WTC11 (cell line): ENCODE data around the gene METTL23. TPM values are rescaled to one million over a fixed set of nuclear protein-coding genes. Genes with fewer than 3 reads are reported as not detected.
A peak's percentile ranks its signal among the peaks of the same experiment; 100 is the strongest.

Experiments
- ATAC-seq: fragments of 200-7000 bp; cut with Tn5 transposase; 2 replicates; pipeline ENCODE4 v1.10.0; 2021; ENCODE audit warnings: mild to moderate bottlenecking, moderate library complexity
- Bru-seq: library from RNA; stranded (reverse); fragments of 400-500 nt; gene quantifications from one replicate; lab custom pipeline; 2021; lab: Mats Ljungman, UMichigan
- CTCF ChIA-PET: fragments of 300-600 bp; sonication (Branson Sonifier 250); formaldehyde crosslinking; loops from one replicate; lab custom pipeline; 2021; ENCODE audit warnings: antibody characterized with exemption; lab: Charles Lee
- POLR2A ChIA-PET: fragments of 350-600 bp; sonication (Branson Sonifier 250); formaldehyde crosslinking; loops from one replicate; lab custom pipeline; 2021; ENCODE audit warnings: antibody characterized with exemption; lab: Charles Lee
- DNase-seq: peaks from one replicate; pipeline ENCODE4 v3.0.0; 2021; ENCODE audit warnings: low spot score
- H3K27ac Mint-ChIP-seq: 2 replicates; pipeline ENCODE4 v1.8.0; 2021; ENCODE audit warnings: mixed read lengths
- H3K27me3 Mint-ChIP-seq: 2 replicates; pipeline ENCODE4 v1.8.0; 2021; ENCODE audit warnings: low read depth, mild to moderate bottlenecking, moderate library complexity, mixed read lengths
- H3K36me3 Mint-ChIP-seq: 2 replicates; pipeline ENCODE4 v1.8.0; 2021; ENCODE audit warnings: mixed read lengths
- H3K4me1 Mint-ChIP-seq: 2 replicates; pipeline ENCODE4 v1.8.0; 2022; ENCODE audit warnings: mixed read lengths
- H3K4me3 Mint-ChIP-seq: 2 replicates; pipeline ENCODE4 v1.8.0; 2021; ENCODE audit warnings: mild to moderate bottlenecking, moderate library complexity, mixed read lengths
- H3K9me3 Mint-ChIP-seq: 2 replicates; pipeline ENCODE4 v1.8.0; 2021; ENCODE audit warnings: mixed read lengths
- CBFB ChIP-seq: sonication (generic); formaldehyde crosslinking; IDR thresholded peaks from 2 replicates; pipeline ENCODE4 v1.8.1; 2022; ENCODE audit warnings: mild to moderate bottlenecking, low read depth, missing genetic modification reagents
- CREM ChIP-seq: sonication (generic); formaldehyde crosslinking; IDR thresholded peaks from 2 replicates; pipeline ENCODE4 v1.8.1; 2022; ENCODE audit warnings: mild to moderate bottlenecking, missing genetic modification reagents, moderate library complexity
- ELF4 ChIP-seq: sonication (generic); formaldehyde crosslinking; IDR thresholded peaks from 2 replicates; pipeline ENCODE4 v1.8.1; 2022; ENCODE audit warnings: low read depth, mild to moderate bottlenecking, moderate library complexity, missing genetic modification reagents
- ETV6 ChIP-seq: sonication (generic); formaldehyde crosslinking; IDR thresholded peaks from 2 replicates; pipeline ENCODE4 v1.8.1; 2022; ENCODE audit warnings: mild to moderate bottlenecking, missing genetic modification reagents
- FOXK1 ChIP-seq: sonication (generic); formaldehyde crosslinking; IDR thresholded peaks from 2 replicates; pipeline ENCODE4 v1.8.0; 2022; ENCODE audit warnings: mild to moderate bottlenecking, moderate library complexity, missing genetic modification reagents
- MYBL2 ChIP-seq: sonication (generic); formaldehyde crosslinking; IDR thresholded peaks from 2 replicates; pipeline ENCODE4 v1.8.1; 2023; ENCODE audit warnings: mild to moderate bottlenecking, moderate library complexity, missing genetic modification reagents
- NR2C2 ChIP-seq: sonication (generic); formaldehyde crosslinking; IDR thresholded peaks from 2 replicates; pipeline ENCODE4 v1.8.0; 2022; ENCODE audit warnings: mild to moderate bottlenecking, missing genetic modification reagents
- SMAD3 ChIP-seq: sonication (generic); formaldehyde crosslinking; IDR thresholded peaks from 2 replicates; pipeline ENCODE4 v1.8.0; 2022; ENCODE audit warnings: missing genetic modification reagents, mild to moderate bottlenecking, borderline replicate concordance
- SP1 ChIP-seq: sonication (generic); formaldehyde crosslinking; conservative IDR thresholded peaks from 2 replicates; pipeline ENCODE4 v1.8.1; 2022; ENCODE audit warnings: missing genetic modification reagents
- ZBTB21 ChIP-seq: sonication (generic); formaldehyde crosslinking; IDR thresholded peaks from 2 replicates; pipeline ENCODE4 v1.8.1; 2023; ENCODE audit warnings: mild to moderate bottlenecking, missing genetic modification reagents, borderline replicate concordance
- ZNF138 ChIP-seq: sonication (generic); formaldehyde crosslinking; conservative IDR thresholded peaks from 2 replicates; pipeline ENCODE4 v1.8.1; 2022; ENCODE audit warnings: mild to moderate bottlenecking, moderate library complexity, missing genetic modification reagents
- ZNF416 ChIP-seq: fragments of 250-450 bp; sonication (Bioruptor Pico); IDR thresholded peaks from 2 replicates; pipeline ENCODE4 v1.9.0; 2021; ENCODE audit warnings: mild to moderate bottlenecking, inconsistent platforms
- long read RNA-seq, 3 experiments: library from RNA in 1 of 3; library from capped mRNA in 1 of 3; library from polyadenylated mRNA in 1 of 3; unstranded in 2 of 3; stranded (forward) in 1 of 3; transcript quantifications; one replicate each; pipeline ENCODE4 v2.0.0, GENCODE V29; 2021
- total RNA-seq: library from RNA; stranded (reverse); gene quantifications from 3 replicates; pipeline ENCODE4 v1.2.3, GENCODE V29; 2021
- TF ChIP-seq, protein P1 (sequence below): sonication (generic); formaldehyde crosslinking; IDR thresholded peaks from 2 replicates; pipeline ENCODE4 v1.8.0; 2022; ENCODE audit warnings: mild to moderate bottlenecking, missing genetic modification reagents
- TF ChIP-seq, protein P2 (sequence below): sonication (generic); formaldehyde crosslinking; IDR thresholded peaks from 2 replicates; pipeline ENCODE4 v1.8.1; 2022; ENCODE audit warnings: low read depth, missing genetic modification reagents, borderline replicate concordance
- TF ChIP-seq, protein P3 (sequence below): sonication (generic); formaldehyde crosslinking; IDR thresholded peaks from 2 replicates; pipeline ENCODE4 v1.8.1; 2023; ENCODE audit warnings: mild to moderate bottlenecking, missing genetic modification reagents, moderate library complexity
- TF ChIP-seq, protein P4 (sequence below): sonication (generic); formaldehyde crosslinking; IDR thresholded peaks from 2 replicates; pipeline ENCODE4 v1.8.1; 2022; ENCODE audit warnings: low read depth, mild to moderate bottlenecking, moderate library complexity, missing genetic modification reagents, borderline replicate concordance
- TF ChIP-seq, protein P5 (sequence below): sonication (generic); formaldehyde crosslinking; IDR thresholded peaks from 2 replicates; pipeline ENCODE4 v1.8.0; 2022; ENCODE audit warnings: mild to moderate bottlenecking, missing genetic modification reagents
- TF ChIP-seq, protein P6 (sequence below): sonication (generic); formaldehyde crosslinking; IDR thresholded peaks from 2 replicates; pipeline ENCODE4 v1.8.1; 2022; ENCODE audit warnings: mild to moderate bottlenecking, missing genetic modification reagents, moderate library complexity, borderline replicate concordance
- TF ChIP-seq, protein P7 (sequence below): sonication (generic); formaldehyde crosslinking; IDR thresholded peaks from 2 replicates; pipeline ENCODE4 v1.8.0; 2023; ENCODE audit warnings: missing genetic modification reagents
- TF ChIP-seq, protein P8 (sequence below): sonication (generic); formaldehyde crosslinking; IDR thresholded peaks from 2 replicates; pipeline ENCODE4 v1.8.0; 2022; ENCODE audit warnings: mild to moderate bottlenecking, missing genetic modification reagents

The METTL23 gene, protein sequence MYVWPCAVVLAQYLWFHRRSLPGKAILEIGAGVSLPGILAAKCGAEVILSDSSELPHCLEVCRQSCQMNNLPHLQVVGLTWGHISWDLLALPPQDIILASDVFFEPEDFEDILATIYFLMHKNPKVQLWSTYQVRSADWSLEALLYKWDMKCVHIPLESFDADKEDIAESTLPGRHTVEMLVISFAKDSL
- total RNA-seq: 43.3 to 48.5 TPM (median 48.3 TPM) in 3 replicates
- percentile 90 among the genes with signal in this experiment for Bru-seq, nascent RNA
- long read RNA-seq, experiment 1, transcript METTL23-212 (4 exons, 1,006 nt): major isoform, 6 of 21 reads
- long read RNA-seq, experiment 1, partial matches to known transcripts: 5 of 21 reads
- long read RNA-seq, experiment 1, other reads (novel, unspliced or antisense): 4 of 21 reads
- long read RNA-seq, experiment 2, transcript METTL23-207 (5 exons, 1,184 nt): major isoform, 10 of 60 reads
- long read RNA-seq, experiment 2, partial matches to known transcripts: 16 of 60 reads
- long read RNA-seq, experiment 2, other reads (novel, unspliced or antisense): 33 of 60 reads
- long read RNA-seq, experiment 3, transcript METTL23-206 (5 exons, 581 nt): major isoform, 7 of 17 reads
- long read RNA-seq, experiment 3, partial matches to known transcripts: 1 of 17 reads
- long read RNA-seq, experiment 3, other reads (novel, unspliced or antisense): 1 of 17 reads

DNA sequence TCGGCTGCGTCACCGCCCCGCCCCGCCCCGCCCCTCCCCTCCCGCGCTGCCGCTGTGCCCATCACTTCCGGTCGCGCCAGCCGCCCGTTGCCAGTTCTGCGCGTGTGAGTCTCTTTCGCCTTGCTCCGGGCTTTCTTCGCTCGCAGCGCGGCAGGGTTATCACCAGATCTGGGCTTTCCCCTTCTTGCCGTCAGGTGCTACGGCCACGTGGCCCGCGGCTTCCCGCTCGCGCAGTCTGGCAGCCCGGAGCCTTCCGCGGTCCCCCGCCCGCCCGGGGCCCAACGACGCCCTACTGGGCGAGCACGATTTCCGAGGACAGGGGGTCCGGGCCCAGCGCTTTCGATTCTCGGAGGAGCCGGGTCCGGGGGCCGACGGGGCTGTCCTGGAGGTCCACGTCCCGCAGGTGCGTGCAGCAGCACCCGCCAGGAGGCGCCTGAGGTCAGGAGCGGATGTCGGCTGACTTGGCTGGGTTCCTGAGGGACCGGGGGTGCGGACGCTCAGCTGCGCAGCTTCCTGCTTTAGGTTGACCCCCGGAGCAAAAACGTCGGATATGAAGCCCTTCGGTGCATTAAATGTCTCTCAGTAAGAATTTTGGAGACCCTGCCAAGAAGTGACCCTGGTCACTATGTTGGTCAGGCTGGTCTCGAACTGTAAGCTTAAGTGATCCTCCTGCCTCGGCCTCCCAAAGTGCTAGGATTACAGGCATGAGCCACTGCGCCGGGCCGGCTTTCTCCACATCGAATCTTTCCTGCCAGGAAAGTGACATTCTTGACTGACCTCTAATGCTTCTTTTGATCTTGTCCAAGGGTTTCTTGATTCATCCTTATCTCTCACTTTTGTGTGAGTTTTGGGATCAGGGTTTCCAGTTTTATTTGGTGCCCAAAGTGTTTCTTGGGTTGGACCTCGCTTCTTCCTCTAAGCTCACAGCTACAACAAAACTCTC, at the start of gene METTL23:
Gene METTL23, plus strand, starts transcription at position 64 of the 943 bp plus-strand sequence. CDS start 2,872 bp downstream, outside the sequence.
- H3K27ac Mint-ChIP-seq: peak within 1 kb of the TSS; percentile 93
- no peaks in the 10 kb centered on the region for H3K9me3 Mint-ChIP-seq
- no peaks in the 10 kb centered on the region for H3K27me3 Mint-ChIP-seq
- peak within 1 kb of the TSS; percentile 89 for H3K4me3 Mint-ChIP-seq
- H3K36me3 Mint-ChIP-seq: peaks cover 21% of the 10 kb centered on the region
- CTCF ChIA-PET: interaction anchor here (0.6 to 2.7 kb wide), 15 partner anchors 12 to 361 kb away, joined by 3 to 12 read pairs (median 3); partner anchors contain the start of gene AANAT
- peak; percentile 26; the same call in 1 of the 2 replicates for TF ChIP-seq FOXK1 (CRISPR knock-in tag)
- TF ChIP-seq SP1 (CRISPR knock-in tag): peak; percentile 35; the same call in 1 of the 2 replicates
- TF ChIP-seq CBFB (CRISPR knock-in tag): no peak
- TF ChIP-seq, protein P1, sequence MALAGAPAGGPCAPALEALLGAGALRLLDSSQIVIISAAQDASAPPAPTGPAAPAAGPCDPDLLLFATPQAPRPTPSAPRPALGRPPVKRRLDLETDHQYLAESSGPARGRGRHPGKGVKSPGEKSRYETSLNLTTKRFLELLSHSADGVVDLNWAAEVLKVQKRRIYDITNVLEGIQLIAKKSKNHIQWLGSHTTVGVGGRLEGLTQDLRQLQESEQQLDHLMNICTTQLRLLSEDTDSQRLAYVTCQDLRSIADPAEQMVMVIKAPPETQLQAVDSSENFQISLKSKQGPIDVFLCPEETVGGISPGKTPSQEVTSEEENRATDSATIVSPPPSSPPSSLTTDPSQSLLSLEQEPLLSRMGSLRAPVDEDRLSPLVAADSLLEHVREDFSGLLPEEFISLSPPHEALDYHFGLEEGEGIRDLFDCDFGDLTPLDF (CRISPR knock-in tag): no peak
- peak; percentile 49; the same call in 1 of the 2 replicates for TF ChIP-seq ETV6 (CRISPR knock-in tag)
- TF ChIP-seq, protein P2, sequence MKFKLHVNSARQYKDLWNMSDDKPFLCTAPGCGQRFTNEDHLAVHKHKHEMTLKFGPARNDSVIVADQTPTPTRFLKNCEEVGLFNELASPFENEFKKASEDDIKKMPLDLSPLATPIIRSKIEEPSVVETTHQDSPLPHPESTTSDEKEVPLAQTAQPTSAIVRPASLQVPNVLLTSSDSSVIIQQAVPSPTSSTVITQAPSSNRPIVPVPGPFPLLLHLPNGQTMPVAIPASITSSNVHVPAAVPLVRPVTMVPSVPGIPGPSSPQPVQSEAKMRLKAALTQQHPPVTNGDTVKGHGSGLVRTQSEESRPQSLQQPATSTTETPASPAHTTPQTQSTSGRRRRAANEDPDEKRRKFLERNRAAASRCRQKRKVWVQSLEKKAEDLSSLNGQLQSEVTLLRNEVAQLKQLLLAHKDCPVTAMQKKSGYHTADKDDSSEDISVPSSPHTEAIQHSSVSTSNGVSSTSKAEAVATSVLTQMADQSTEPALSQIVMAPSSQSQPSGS (CRISPR knock-in tag): no peak
- TF ChIP-seq, protein P3, sequence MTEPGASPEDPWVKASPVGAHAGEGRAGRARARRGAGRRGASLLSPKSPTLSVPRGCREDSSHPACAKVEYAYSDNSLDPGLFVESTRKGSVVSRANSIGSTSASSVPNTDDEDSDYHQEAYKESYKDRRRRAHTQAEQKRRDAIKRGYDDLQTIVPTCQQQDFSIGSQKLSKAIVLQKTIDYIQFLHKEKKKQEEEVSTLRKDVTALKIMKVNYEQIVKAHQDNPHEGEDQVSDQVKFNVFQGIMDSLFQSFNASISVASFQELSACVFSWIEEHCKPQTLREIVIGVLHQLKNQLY: 0 out of 2 replicates have a peak, but pooled peaks have one; percentile 58
- peak; percentile 65; the same call in 1 of the 2 replicates for TF ChIP-seq MYBL2 (CRISPR knock-in tag)
- TF ChIP-seq ZBTB21 (CRISPR knock-in tag): peak; percentile 22; the same call in 1 of the 2 replicates
- TF ChIP-seq, protein P4, sequence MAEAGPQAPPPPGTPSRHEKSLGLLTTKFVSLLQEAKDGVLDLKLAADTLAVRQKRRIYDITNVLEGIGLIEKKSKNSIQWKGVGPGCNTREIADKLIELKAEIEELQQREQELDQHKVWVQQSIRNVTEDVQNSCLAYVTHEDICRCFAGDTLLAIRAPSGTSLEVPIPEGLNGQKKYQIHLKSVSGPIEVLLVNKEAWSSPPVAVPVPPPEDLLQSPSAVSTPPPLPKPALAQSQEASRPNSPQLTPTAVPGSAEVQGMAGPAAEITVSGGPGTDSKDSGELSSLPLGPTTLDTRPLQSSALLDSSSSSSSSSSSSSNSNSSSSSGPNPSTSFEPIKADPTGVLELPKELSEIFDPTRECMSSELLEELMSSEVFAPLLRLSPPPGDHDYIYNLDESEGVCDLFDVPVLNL (CRISPR knock-in tag): 0 out of 2 replicates have a peak, but pooled peaks have one; percentile 48
- no peak for TF ChIP-seq ZNF138 (CRISPR knock-in tag)
- peak; percentile 31 for ATAC-seq
- POLR2A ChIA-PET: interaction anchor here (0.6 to 4.1 kb wide), 3 partner anchors 10 to 1647 kb away, joined by 3 to 28 read pairs (median 4); partner anchors contain the start of genes MFSD11 and SRSF2
- DNase-seq: peak; percentile 70
- peaks cover 15% of the 10 kb centered on the region for H3K4me1 Mint-ChIP-seq

DNA sequence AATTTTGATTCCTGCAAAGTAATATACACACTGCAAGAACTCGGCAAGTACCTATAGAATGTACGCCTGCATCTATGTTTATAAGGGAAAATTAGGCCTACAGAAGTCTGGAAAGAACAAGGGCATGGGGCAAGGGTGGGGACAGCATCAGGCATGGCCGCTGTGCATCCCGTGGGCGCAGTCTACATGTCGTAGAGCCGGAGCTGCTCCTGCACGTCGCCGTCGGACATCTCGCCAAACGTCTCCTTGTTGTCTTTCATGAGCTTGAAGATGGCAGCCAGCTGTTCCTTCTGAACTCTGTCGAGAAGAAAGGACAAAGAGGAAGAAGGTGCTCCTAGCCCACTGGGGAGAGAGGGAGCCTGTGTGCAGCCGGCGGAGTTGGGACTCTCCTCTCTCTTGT, 49.2 kb upstream of the METTL23 start:
- ChIA-PET CTCF (interaction anchor here (1.2 to 1.7 kb wide), 2 partner anchors 31 to 154 kb away, joined by 3 to 5 read pairs; no protein-coding TSS in a partner anchor), POLR2A (no interaction called here)
- Mint-ChIP-seq H3K4me3 (no peak overlapping the region), H3K36me3 (peaks cover 3% of the 10 kb centered on the region), H3K9me3 (peaks cover 10% of the 10 kb centered on the region), H3K27me3 (no peaks in the 10 kb centered on the region), H3K4me1 (peaks cover 3% of the 10 kb centered on the region), H3K27ac (no peak overlapping the region)
- DNase-seq (no peak), ATAC-seq (no peak)
- TF ChIP-seq, protein P5, sequence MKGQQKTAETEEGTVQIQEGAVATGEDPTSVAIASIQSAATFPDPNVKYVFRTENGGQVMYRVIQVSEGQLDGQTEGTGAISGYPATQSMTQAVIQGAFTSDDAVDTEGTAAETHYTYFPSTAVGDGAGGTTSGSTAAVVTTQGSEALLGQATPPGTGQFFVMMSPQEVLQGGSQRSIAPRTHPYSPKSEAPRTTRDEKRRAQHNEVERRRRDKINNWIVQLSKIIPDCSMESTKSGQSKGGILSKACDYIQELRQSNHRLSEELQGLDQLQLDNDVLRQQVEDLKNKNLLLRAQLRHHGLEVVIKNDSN (CRISPR knock-in tag): no peak
- TF ChIP-seq NR2C2 (CRISPR knock-in tag) (no peak), ELF4 (no peak), SMAD3 (no peak), FOXK1 (CRISPR knock-in tag) (no peak), CREM (CRISPR knock-in tag) (no peak), ZNF416 (CRISPR knock-in tag) (no peak)
- TF ChIP-seq, protein P6, sequence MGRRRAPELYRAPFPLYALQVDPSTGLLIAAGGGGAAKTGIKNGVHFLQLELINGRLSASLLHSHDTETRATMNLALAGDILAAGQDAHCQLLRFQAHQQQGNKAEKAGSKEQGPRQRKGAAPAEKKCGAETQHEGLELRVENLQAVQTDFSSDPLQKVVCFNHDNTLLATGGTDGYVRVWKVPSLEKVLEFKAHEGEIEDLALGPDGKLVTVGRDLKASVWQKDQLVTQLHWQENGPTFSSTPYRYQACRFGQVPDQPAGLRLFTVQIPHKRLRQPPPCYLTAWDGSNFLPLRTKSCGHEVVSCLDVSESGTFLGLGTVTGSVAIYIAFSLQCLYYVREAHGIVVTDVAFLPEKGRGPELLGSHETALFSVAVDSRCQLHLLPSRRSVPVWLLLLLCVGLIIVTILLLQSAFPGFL (CRISPR knock-in tag): no peak
- TF ChIP-seq, protein P7, sequence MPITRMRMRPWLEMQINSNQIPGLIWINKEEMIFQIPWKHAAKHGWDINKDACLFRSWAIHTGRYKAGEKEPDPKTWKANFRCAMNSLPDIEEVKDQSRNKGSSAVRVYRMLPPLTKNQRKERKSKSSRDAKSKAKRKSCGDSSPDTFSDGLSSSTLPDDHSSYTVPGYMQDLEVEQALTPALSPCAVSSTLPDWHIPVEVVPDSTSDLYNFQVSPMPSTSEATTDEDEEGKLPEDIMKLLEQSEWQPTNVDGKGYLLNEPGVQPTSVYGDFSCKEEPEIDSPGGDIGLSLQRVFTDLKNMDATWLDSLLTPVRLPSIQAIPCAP (CRISPR knock-in tag): no peak
- TF ChIP-seq, protein P8, sequence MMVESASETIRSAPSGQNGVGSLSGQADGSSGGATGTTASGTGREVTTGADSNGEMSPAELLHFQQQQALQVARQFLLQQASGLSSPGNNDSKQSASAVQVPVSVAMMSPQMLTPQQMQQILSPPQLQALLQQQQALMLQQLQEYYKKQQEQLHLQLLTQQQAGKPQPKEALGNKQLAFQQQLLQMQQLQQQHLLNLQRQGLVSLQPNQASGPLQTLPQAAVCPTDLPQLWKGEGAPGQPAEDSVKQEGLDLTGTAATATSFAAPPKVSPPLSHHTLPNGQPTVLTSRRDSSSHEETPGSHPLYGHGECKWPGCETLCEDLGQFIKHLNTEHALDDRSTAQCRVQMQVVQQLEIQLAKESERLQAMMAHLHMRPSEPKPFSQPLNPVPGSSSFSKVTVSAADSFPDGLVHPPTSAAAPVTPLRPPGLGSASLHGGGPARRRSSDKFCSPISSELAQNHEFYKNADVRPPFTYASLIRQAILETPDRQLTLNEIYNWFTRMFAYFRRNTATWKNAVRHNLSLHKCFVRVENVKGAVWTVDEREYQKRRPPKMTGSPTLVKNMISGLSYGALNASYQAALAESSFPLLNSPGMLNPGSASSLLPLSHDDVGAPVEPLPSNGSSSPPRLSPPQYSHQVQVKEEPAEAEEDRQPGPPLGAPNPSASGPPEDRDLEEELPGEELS: no peak
